Measurements from ENCODE around the gene TACR1.

- TF ChIP-seq CTCF (IDR thresholded peaks at IDR 0.05) = no peak
- no peak for TF ChIP-seq POLR2A (IDR thresholded peaks at IDR 0.05)
These were observed 38.0 kb upstream of the TACR1 start for GRCh38 chr2:75237296-75237695.

Measured in Peyer's patch (tissue), 4 donors.